ENCODE results near the gene SYNDIG1L. TPM values are rescaled to one million over a fixed set of nuclear protein-coding genes. Genes with fewer than 3 reads are reported as not detected.
A peak's percentile ranks its signal among the peaks of the same experiment; 100 is the strongest.

Gene SYNDIG1L
- total and polyA plus RNA-seq, 7 donors: not detected

DNA sequence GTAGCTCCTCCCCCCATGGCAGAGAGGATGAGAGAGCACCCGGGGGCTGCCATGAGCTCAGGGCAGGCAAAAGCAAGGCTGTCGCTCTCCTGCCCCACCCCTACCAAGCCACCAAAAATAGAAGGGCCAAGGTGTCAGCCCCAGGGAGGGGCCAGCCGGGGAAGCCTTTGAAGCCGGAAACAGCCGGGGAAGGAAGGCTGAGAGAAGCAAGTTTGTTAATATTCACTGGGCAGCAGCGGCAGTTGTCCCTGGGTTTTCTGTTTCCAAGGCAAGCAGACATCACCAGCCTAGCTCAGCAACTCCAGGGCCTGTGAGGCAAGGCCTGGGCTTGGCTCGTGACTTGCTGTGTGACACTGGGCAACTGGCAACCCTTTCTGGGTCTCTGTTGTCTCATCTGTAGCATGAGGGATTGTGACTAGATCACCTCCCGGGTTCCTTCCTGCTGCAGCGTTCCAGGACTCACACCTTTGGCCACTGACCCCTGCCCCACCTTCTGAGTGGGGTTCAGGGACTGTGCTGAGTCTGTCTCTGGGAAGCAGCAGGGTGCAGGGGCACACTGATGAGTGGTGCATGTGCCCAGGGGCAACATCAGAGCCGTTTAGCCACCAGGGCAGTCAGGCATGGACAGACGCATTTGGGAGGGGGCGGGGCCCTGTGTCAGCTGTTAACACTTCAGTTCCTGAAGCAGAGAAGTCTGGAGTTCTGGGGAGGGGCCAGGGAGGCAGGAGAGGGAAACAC lies 24.3 kb downstream of the SYNDIG1L start:
- TF ChIP-seq, protein P1, sequence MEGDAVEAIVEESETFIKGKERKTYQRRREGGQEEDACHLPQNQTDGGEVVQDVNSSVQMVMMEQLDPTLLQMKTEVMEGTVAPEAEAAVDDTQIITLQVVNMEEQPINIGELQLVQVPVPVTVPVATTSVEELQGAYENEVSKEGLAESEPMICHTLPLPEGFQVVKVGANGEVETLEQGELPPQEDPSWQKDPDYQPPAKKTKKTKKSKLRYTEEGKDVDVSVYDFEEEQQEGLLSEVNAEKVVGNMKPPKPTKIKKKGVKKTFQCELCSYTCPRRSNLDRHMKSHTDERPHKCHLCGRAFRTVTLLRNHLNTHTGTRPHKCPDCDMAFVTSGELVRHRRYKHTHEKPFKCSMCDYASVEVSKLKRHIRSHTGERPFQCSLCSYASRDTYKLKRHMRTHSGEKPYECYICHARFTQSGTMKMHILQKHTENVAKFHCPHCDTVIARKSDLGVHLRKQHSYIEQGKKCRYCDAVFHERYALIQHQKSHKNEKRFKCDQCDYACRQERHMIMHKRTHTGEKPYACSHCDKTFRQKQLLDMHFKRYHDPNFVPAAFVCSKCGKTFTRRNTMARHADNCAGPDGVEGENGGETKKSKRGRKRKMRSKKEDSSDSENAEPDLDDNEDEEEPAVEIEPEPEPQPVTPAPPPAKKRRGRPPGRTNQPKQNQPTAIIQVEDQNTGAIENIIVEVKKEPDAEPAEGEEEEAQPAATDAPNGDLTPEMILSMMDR (IDR thresholded peaks at IDR 0.05): no peak
- no peaks in the 10 kb centered on the region for H3K9me3 ChIP-seq
- DNase-seq (peak; percentile 33 to 58), ATAC-seq (peak; percentile 40 to 73 (median 56))
- WGBS, 3 donors: 3 to 8% (median 7%) methylated on average over 11 to 12 of the region's 12 CpGs
- peaks cover 12% of the 10 kb centered on the region for H3K4me1 ChIP-seq
- intact Hi-C loops (cut with DNase I): no loop called here
- no peak overlapping the region for H3K27ac ChIP-seq
- H3K27me3 ChIP-seq (ENCODE audit: insufficient read depth in 3 of 3, low read length in 2 of 3): peaks cover 0 to 15% (median 3%) of the 10 kb centered on the region in 3 donors
- H3K36me3 ChIP-seq (ENCODE audit: insufficient read depth in 1 of 2, low read depth in 1 of 2): no peaks in the 10 kb centered on the region
- H3K4me3 ChIP-seq: no peak overlapping the region

DNA sequence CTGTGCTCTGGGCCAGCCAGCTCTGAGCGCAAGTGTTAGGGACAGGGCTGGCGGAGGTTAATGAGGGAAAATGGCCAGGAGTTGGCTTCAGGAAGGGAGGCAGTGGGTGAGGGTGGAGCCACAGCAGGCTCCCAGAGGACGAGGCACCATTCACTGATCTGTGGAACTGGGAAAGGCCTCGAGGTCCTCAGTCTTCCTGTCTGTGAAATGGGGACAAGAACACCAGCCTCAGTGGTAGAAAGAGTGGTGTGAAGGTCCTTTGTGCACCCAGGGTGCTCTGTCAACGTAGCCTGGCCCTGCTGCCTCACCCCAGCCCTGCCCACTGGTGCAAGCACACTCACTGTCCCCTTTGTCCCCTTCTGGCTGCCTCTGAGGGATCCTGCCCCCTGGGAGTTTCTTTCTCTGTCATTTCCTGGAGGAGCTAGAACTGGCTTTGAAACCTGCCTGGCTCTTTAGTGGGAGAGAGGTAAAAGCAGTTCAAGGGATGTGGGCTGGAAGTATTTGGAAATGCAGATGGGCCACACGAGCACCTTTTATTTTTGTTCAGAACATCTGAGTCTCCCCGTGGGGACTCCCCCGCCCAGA lies 25.0 kb downstream of the SYNDIG1L start:
- Histone ChIP-seq H3K4me3 (no peak overlapping the region), H3K27me3 (ENCODE audit: insufficient read depth in 3 of 3, low read length in 2 of 3) (peaks cover 0 to 15% (median 3%) of the 10 kb centered on the region in 3 donors), H3K9me3 (no peaks in the 10 kb centered on the region), H3K4me1 (peaks cover 12% of the 10 kb centered on the region), H3K27ac (no peak overlapping the region), H3K36me3 (ENCODE audit: insufficient read depth in 1 of 2, low read depth in 1 of 2) (no peaks in the 10 kb centered on the region)
- TF ChIP-seq, protein P1 (IDR thresholded peaks at IDR 0.05): no peak
- intact Hi-C loops (cut with DNase I): no loop called here
- ATAC-seq (no peak), DNase-seq (no peak)
- WGBS, 3 donors: 37 to 41% (median 38%) methylated on average over 8 of the region's 8 CpGs

DNA sequence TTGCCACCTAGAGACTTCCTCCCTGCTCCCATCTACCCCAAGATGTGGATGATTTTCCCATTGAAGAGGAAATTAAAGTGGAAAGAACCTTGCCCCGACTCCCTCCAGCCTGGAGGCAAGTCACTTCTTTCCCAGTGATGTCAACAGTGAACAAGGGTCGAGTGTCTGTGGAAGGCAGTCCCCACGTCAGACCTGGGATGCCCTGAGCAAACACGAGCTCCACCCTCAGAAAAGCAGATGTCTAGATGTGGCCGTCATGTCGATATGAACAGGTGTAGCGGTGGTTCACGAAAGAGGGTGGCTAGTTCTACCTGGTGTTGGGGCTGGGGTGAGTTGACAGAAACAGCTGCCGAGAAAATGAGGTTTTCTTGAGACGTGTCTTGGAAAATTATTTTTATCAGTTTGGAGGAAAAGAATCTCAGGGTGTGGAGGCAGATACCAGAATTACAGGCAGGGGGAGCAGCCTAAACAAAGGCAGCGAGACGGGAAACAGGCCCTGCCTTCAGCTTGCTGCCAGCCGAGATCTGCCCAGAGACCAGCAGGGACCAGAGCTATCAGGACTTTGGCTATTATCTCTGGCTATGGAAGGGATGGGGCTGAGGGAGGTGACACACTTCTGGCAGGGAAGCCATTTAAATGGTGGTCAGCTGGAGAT lies 25.9 kb downstream of the SYNDIG1L start:
- 38 to 41% (median 41%) methylated on average over 13 of the region's 13 CpGs for WGBS, 3 donors
- intact Hi-C loops (cut with DNase I): no loop called here
- Histone ChIP-seq H3K4me3 (no peak overlapping the region), H3K27me3 (ENCODE audit: insufficient read depth in 3 of 3, low read length in 2 of 3) (peaks cover 0 to 15% (median 3%) of the 10 kb centered on the region in 3 donors), H3K4me1 (peaks cover 12% of the 10 kb centered on the region), H3K27ac (no peak overlapping the region), H3K9me3 (no peaks in the 10 kb centered on the region), H3K36me3 (ENCODE audit: insufficient read depth in 1 of 2, low read depth in 1 of 2) (no peaks in the 10 kb centered on the region)
- DNase-seq (no peak), ATAC-seq (no peak)
- TF ChIP-seq, protein P1 (IDR thresholded peaks at IDR 0.05): no peak

DNA sequence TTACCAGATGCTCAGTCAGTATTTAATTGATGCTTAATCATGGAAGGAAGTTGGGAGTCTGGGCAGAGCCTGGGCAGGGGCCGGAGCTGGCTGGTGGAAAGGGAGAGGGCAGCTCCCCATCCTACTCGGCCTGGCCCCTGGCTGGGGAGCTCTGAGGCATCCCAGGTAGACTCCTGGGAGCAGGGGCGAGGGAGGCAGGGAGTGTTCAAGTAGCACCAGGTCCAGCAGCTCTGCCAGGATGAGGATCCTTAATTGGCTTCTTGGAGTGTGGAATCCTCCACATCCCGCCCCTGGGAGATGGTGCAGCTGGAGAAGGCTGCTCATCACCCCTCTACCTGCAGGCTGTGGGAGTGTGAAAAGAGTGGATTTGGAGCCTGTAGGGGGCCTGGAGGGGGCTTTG lies 30.9 kb downstream of the SYNDIG1L start:
- WGBS, 3 donors: 51 to 59% (median 52%) methylated on average over 4 of the region's 4 CpGs
- H3K9me3 ChIP-seq: no peaks in the 10 kb centered on the region
- TF ChIP-seq, protein P1 (IDR thresholded peaks at IDR 0.05): no peak

More for the DNA sequence above, 30.9 kb downstream of the SYNDIG1L start:
- H3K36me3 ChIP-seq (ENCODE audit: insufficient read depth in 1 of 2, low read depth in 1 of 2): no peaks in the 10 kb centered on the region
- H3K27ac ChIP-seq: no peak overlapping the region
- H3K4me3 ChIP-seq: no peak overlapping the region
- intact Hi-C loops (cut with DNase I): no loop called here
- peaks cover 0 to 15% (median 3%) of the 10 kb centered on the region in 3 donors for H3K27me3 ChIP-seq (ENCODE audit: insufficient read depth in 3 of 3, low read length in 2 of 3)
- DNase-seq: no peak
- H3K4me1 ChIP-seq: no peaks in the 10 kb centered on the region
- no peak for ATAC-seq

All from psoas muscle (tissue), 8 donors.